Keratinocyte (primary cell): ENCODE results near the gene COG4. TPM values are rescaled to one million over a fixed set of nuclear protein-coding genes. Genes with fewer than 3 reads are reported as not detected.

Experiments used
- DNase-seq: peaks from one replicate; pipeline ENCODE4 v3.0.0-alpha.2; 2011; ENCODE audit warnings: low read depth, missing footprints, low spot score
- FAIRE-seq: peaks from 2 replicates; lab custom pipeline; 2011; peaks lifted over from hg19 to GRCh38; lab: Jason Lieb, UNC
- H2AFZ ChIP-seq: 2 replicates; pipeline ENCODE4 v1.6.0; 2012; ENCODE audit warnings: low read length, control low read depth, inconsistent platforms; ENCODE audit not compliant: control insufficient read depth
- H3K27ac ChIP-seq: 2 replicates; pipeline ENCODE4 v1.5.1; 2011; ENCODE audit warnings: low read length; ENCODE audit not compliant: control insufficient read depth, insufficient read depth
- H3K27me3 ChIP-seq: 3 replicates; pipeline ENCODE4 v1.6.0; 2011; ENCODE audit warnings: low read length; ENCODE audit not compliant: control insufficient read depth, insufficient read depth; ENCODE audit errors: extremely low read depth
- H3K36me3 ChIP-seq, 2 experiments: 2 replicates in 1 of 2; 3 replicates in 1 of 2; pipeline ENCODE4 v1.5.1; 2011; ENCODE audit warnings: low read length in 2 of 2, mild to moderate bottlenecking in 1 of 2; ENCODE audit not compliant: control insufficient read depth in 2 of 2, insufficient read depth in 2 of 2; ENCODE audit errors: extremely low read depth in 1 of 2
- H3K4me1 ChIP-seq: 3 replicates; pipeline ENCODE4 v1.5.1; 2011; ENCODE audit warnings: low read length; ENCODE audit not compliant: control insufficient read depth, insufficient read depth; ENCODE audit errors: extremely low read depth
- H3K4me2 ChIP-seq: 3 replicates; pipeline ENCODE4 v1.6.0; 2011; ENCODE audit warnings: low read depth, low read length; ENCODE audit not compliant: control insufficient read depth, insufficient read depth; ENCODE audit errors: extremely low read depth
- H3K4me3 ChIP-seq, 3 experiments: fragments of 200-600 bp in 1 of 3; sonication (generic) in 1 of 3; 2 replicates in 2 of 3; 3 replicates in 1 of 3; pipeline ENCODE4 v1.5.1; 2011 to 2016; ENCODE audit warnings: low read length in 3 of 3, mild to moderate bottlenecking in 3 of 3, control low read depth in 2 of 3, inconsistent platforms in 1 of 3, low read depth in 1 of 3, mixed read lengths in 1 of 3, mixed run types in 1 of 3, moderate library complexity in 1 of 3; ENCODE audit not compliant: control insufficient read depth in 2 of 3, insufficient read depth in 2 of 3; ENCODE audit errors: extremely low read depth in 1 of 3
- H3K79me2 ChIP-seq: 2 replicates; pipeline ENCODE4 v1.6.0; 2012; ENCODE audit warnings: low read length; ENCODE audit not compliant: control insufficient read depth, insufficient read depth
- H3K9ac ChIP-seq: 3 replicates; pipeline ENCODE4 v1.6.0; 2011; ENCODE audit warnings: low read length; ENCODE audit not compliant: control insufficient read depth, insufficient read depth; ENCODE audit errors: extremely low read depth
- H3K9me1 ChIP-seq: 3 replicates; pipeline ENCODE4 v1.6.0; 2011; ENCODE audit warnings: low read length; ENCODE audit not compliant: control insufficient read depth, insufficient read depth; ENCODE audit errors: extremely low read depth
- H3K9me3 ChIP-seq: 2 replicates; pipeline ENCODE4 v1.5.1; 2012; ENCODE audit warnings: low read depth, low read length; ENCODE audit not compliant: control insufficient read depth
- H4K20me1 ChIP-seq: 3 replicates; pipeline ENCODE4 v1.6.0; 2011; ENCODE audit warnings: low read length; ENCODE audit not compliant: control insufficient read depth, insufficient read depth; ENCODE audit errors: extremely low read depth
- EZH2 ChIP-seq: IDR thresholded peaks from one replicate; pipeline ENCODE4 v1.6.1; 2012; ENCODE audit warnings: inconsistent platforms, mild to moderate bottlenecking, low read length, moderate library complexity
- dilution Hi-C: fragments of 300-500 bp; cut with MboI; formaldehyde crosslinking; loops from one replicate; pipeline ENCODE4 v1.7.0; 2020; ENCODE audit warnings: low sequenced_read_pairs; ENCODE audit not compliant: extremely low pct_ligation_motif_present
- polyA plus RNA-seq, 5 experiments: library from polyadenylated mRNA; depleted of rRNA in 3 of 5; stranded (reverse) in 3 of 5; stranded (forward) in 1 of 5; unstranded in 1 of 5; fragments of >200 nt; gene quantifications; 1 replicate in 1 of 5; 2 replicates in 3 of 5; 3 replicates in 1 of 5; pipeline versions ENCODE4 v1.2.1 to v1.2.3, GENCODE V29; 2011 to 2012; ENCODE audit warnings: missing spikeins in 2 of 5, low read depth in 1 of 5, low replicate concordance in 1 of 5
- TF ChIP-seq, protein P1 (sequence below), 3 experiments: IDR thresholded peaks in 1 of 3; conservative IDR thresholded peaks in 1 of 3; optimal IDR thresholded peaks in 1 of 3; 2 replicates in 2 of 3; 3 replicates in 1 of 3; pipeline versions ENCODE3 to v1.5.1; 2011; ENCODE audit warnings: low read length in 3 of 3, mild to moderate bottlenecking in 3 of 3, moderate library complexity in 2 of 3, control low read depth in 1 of 3, inconsistent platforms in 1 of 3; ENCODE audit not compliant: insufficient read depth in 2 of 3; ENCODE audit errors: extremely low read depth in 1 of 3

The COG4 gene
- polyA plus RNA-seq, 1 donor (not counting 4 experiments of a cell fraction or from before 2014, with no cell fraction given) = 38.9 TPM

DNA sequence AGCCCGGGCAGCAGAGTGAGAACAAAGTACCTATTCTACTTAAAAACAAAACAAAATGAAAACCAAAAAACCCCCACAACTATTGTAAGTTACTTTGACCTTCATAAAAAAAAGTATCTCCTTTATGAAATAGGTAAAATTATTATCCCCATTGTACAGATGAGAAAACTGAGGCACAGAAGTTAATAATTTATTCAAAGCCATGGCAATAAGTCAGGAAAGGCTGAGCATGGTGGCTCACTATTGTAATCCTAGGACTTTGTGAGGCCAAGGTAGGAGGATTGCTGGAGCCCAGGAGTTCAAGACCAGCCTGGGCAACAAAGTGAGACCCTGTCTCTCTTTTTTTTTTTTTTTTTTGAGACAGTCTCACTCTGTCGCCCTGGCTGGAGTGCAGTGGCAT lies 38.5 kb downstream of the COG4 start:
- no peaks in the 10 kb centered on the region for H3K9me1 ChIP-seq
- H3K9me3 ChIP-seq = no peaks in the 10 kb centered on the region
- H3K27ac ChIP-seq = no peak overlapping the region
- no peak overlapping the region for H3K4me2 ChIP-seq
- no peaks in the 10 kb centered on the region for H4K20me1 ChIP-seq
- no peak for TF ChIP-seq EZH2
- TF ChIP-seq, protein P1, sequence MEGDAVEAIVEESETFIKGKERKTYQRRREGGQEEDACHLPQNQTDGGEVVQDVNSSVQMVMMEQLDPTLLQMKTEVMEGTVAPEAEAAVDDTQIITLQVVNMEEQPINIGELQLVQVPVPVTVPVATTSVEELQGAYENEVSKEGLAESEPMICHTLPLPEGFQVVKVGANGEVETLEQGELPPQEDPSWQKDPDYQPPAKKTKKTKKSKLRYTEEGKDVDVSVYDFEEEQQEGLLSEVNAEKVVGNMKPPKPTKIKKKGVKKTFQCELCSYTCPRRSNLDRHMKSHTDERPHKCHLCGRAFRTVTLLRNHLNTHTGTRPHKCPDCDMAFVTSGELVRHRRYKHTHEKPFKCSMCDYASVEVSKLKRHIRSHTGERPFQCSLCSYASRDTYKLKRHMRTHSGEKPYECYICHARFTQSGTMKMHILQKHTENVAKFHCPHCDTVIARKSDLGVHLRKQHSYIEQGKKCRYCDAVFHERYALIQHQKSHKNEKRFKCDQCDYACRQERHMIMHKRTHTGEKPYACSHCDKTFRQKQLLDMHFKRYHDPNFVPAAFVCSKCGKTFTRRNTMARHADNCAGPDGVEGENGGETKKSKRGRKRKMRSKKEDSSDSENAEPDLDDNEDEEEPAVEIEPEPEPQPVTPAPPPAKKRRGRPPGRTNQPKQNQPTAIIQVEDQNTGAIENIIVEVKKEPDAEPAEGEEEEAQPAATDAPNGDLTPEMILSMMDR (optimal IDR thresholded peaks at IDR 0.05 in 1 of 3, IDR thresholded peaks at IDR 0.05 in 1 of 3, conservative IDR thresholded peaks at IDR 0.05 in 1 of 3; ENCODE audit: extremely low read depth in 1 of 3, insufficient read depth in 2 of 3, low read length in 3 of 3) = no peak
- H3K27me3 ChIP-seq = no peaks in the 10 kb centered on the region
- FAIRE-seq = no peak
- no peak overlapping the region for H3K4me3 ChIP-seq
- no peaks in the 10 kb centered on the region for H3K79me2 ChIP-seq
- dilution Hi-C loops = no loop called here
- H3K4me1 ChIP-seq = peaks cover 19% of the 10 kb centered on the region
- no peak overlapping the region for H3K9ac ChIP-seq
- H3K36me3 ChIP-seq = peaks cover 8 to 21% of the 10 kb centered on the region in 2 experiments
- no peak for DNase-seq
- no peak overlapping the region for H2AFZ ChIP-seq

DNA sequence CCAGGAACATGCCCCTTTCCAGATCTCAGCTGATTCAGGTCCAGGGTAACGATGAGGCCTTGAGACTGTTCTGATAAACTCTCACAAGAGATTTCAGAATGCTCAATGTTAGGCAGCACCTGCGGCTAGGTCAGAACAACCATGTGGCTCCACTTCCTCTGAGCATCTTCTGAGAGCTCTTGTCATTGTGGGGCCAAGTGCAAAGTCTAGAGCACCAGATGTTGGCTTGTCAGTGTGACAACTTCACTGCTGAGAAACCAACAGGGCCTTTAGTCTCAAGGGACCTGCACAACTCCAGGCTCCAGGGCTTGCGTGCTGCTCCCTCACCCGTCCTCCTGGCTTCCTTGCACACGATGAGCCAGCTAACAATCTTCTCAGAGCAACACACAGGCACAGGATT lies 39.9 kb downstream of the COG4 start:
- Histone ChIP-seq H3K4me1 (peaks cover 34% of the 10 kb centered on the region), H3K9ac (no peak overlapping the region), H3K79me2 (no peaks in the 10 kb centered on the region), H3K27me3 (no peaks in the 10 kb centered on the region), H3K4me2 (no peak overlapping the region), H2AFZ (no peak overlapping the region), H3K4me3 (no peak overlapping the region), H3K9me1 (no peaks in the 10 kb centered on the region), H3K36me3 (peaks cover 14 to 24% of the 10 kb centered on the region in 2 experiments), H3K9me3 (no peaks in the 10 kb centered on the region), H3K27ac (no peak overlapping the region), H4K20me1 (no peaks in the 10 kb centered on the region)
- no peak for DNase-seq
- dilution Hi-C loops = no loop called here
- TF ChIP-seq EZH2 = no peak
- TF ChIP-seq, protein P1 (optimal IDR thresholded peaks at IDR 0.05 in 1 of 3, IDR thresholded peaks at IDR 0.05 in 1 of 3, conservative IDR thresholded peaks at IDR 0.05 in 1 of 3; ENCODE audit: extremely low read depth in 1 of 3, insufficient read depth in 2 of 3, low read length in 3 of 3) = no peak
- FAIRE-seq = no peak
